SK-N-SH (cell line): ENCODE data around the gene TRABD2A. TPM values are rescaled to one million over a fixed set of nuclear protein-coding genes. Genes with fewer than 3 reads are reported as not detected.

ENCODE experiments used
- CTCF ChIA-PET: fragments of 300-600, 350-600 bp; formaldehyde crosslinking; extraction: SDS; loops from one replicate; lab custom pipeline; 2021; lab: Yijun Ruan, JAX
- POLR2A ChIA-PET: fragments of 350-600 bp; sonication (Branson Sonifier 250); formaldehyde crosslinking; extraction: SDS; loops from one replicate; lab custom pipeline; 2020; ENCODE audit warnings: antibody characterized with exemption, inconsistent platforms; lab: Yijun Ruan, JAX
- DNase-seq: peaks from one replicate; pipeline ENCODE4 v3.0.0; 2012
- H2AFZ ChIP-seq: fragments of 200-600 bp; sonication (generic); 2 replicates; pipeline ENCODE4 v1.8.1; 2016; ENCODE audit warnings: antibody characterized with exemption, mild to moderate bottlenecking, low read depth
- H3F3A ChIP-seq: fragments of 200-600 bp; sonication (generic); replicated peaks from 2 replicates; pipeline ENCODE3; 2016; ENCODE audit warnings: antibody characterized with exemption, mild to moderate bottlenecking; ENCODE audit not compliant: insufficient read depth
- H3K27ac ChIP-seq, 2 experiments: fragments of 200-500 bp in 1 of 2; fragments of 200-600 bp in 1 of 2; sonication (Bioruptor generic) in 1 of 2; sonication (generic), shearing (Covaris generic) in 1 of 2; 2 replicates each; pipeline versions ENCODE4 v1.5.1 to v1.6.1; 2014 to 2016; ENCODE audit warnings: low read depth in 2 of 2, inconsistent platforms in 1 of 2, low read length in 1 of 2, mild to moderate bottlenecking in 1 of 2, mixed read lengths in 1 of 2
- H3K27me3 ChIP-seq: fragments of 200-600 bp; sonication (generic), shearing (Covaris generic); 2 replicates; pipeline ENCODE4 v1.6.1; 2016; ENCODE audit warnings: mixed run types; ENCODE audit not compliant: insufficient read depth
- H3K36me3 ChIP-seq, 2 experiments: fragments of 200-500 bp in 1 of 2; fragments of 200-600 bp in 1 of 2; sonication (Bioruptor generic) in 1 of 2; sonication (generic) in 1 of 2; replicated peaks in 1 of 2; 2 replicates each; pipeline versions ENCODE3 to v1.5.1; 2014 to 2016; ENCODE audit warnings: low read length in 1 of 2, mild to moderate bottlenecking in 1 of 2; ENCODE audit not compliant: insufficient read depth in 2 of 2, control insufficient read depth in 1 of 2
- H3K4me1 ChIP-seq, 2 experiments: fragments of 200-500 bp in 1 of 2; fragments of 200-600 bp in 1 of 2; sonication (Bioruptor generic) in 1 of 2; sonication (generic), shearing (Covaris generic) in 1 of 2; 2 replicates each; pipeline versions ENCODE4 v1.5.1 to v1.6.1; 2014 to 2016; ENCODE audit warnings: low read depth in 1 of 2, low read length in 1 of 2, mixed run types in 1 of 2; ENCODE audit not compliant: insufficient read depth in 2 of 2, control insufficient read depth in 1 of 2
- H3K4me2 ChIP-seq: fragments of 200-600 bp; sonication (generic), shearing (Covaris generic); 2 replicates; pipeline ENCODE4 v1.6.1; 2017; ENCODE audit warnings: mixed run types
- H3K4me3 ChIP-seq, 2 experiments: fragments of 200-500 bp in 1 of 2; fragments of 200-600 bp in 1 of 2; sonication (Bioruptor generic) in 1 of 2; sonication (generic), shearing (Covaris generic) in 1 of 2; 2 replicates each; pipeline versions ENCODE4 v1.5.1 to v1.8.1; 2014 to 2016; ENCODE audit warnings: low read depth in 2 of 2, inconsistent platforms in 1 of 2, low read length in 1 of 2, mild to moderate bottlenecking in 1 of 2, mixed read lengths in 1 of 2, moderate library complexity in 1 of 2
- H3K79me2 ChIP-seq: fragments of 200-600 bp; sonication (generic); 2 replicates; pipeline ENCODE4 v1.8.1; 2017; ENCODE audit warnings: mild to moderate bottlenecking; ENCODE audit not compliant: insufficient read depth
- H3K9ac ChIP-seq: fragments of 200-600 bp; sonication (generic); 2 replicates; pipeline ENCODE4 v1.6.1; 2017; ENCODE audit warnings: mixed run types
- H3K9me2 ChIP-seq: fragments of 200-600 bp; sonication (generic); 2 replicates; pipeline ENCODE4 v1.6.1; 2017; ENCODE audit warnings: mixed run types
- H3K9me3 ChIP-seq: fragments of 200-600 bp; sonication (generic); 2 replicates; pipeline ENCODE4 v1.6.1; 2017; ENCODE audit warnings: mixed run types, mild to moderate bottlenecking, moderate library complexity
- H4K20me1 ChIP-seq: fragments of 200-600 bp; sonication (generic); 2 replicates; pipeline ENCODE4 v1.6.1; 2017; ENCODE audit warnings: mild to moderate bottlenecking, mixed run types; ENCODE audit not compliant: insufficient read depth
- ELF1 ChIP-seq: IDR thresholded peaks from 2 replicates; pipeline ENCODE4 v1.4.0; 2012
- EZH2phosphoT487 ChIP-seq: fragments of 200-600 bp; sonication (generic); IDR thresholded peaks from 2 replicates; pipeline ENCODE4 v1.6.1; 2017; ENCODE audit warnings: low read depth, mixed run types, mild to moderate bottlenecking, antibody characterized with exemption, moderate library complexity, borderline replicate concordance
- FOXJ3 ChIP-seq: sonication (generic); formaldehyde crosslinking; IDR thresholded peaks from 2 replicates; pipeline ENCODE4 v1.5.1; 2020; ENCODE audit warnings: mild to moderate bottlenecking, missing genetic modification reagents
- FOXM1 ChIP-seq: IDR thresholded peaks from 2 replicates; pipeline ENCODE4 v1.4.0; 2012; ENCODE audit warnings: low read depth, mild to moderate bottlenecking
- GABPA ChIP-seq: IDR thresholded peaks from 2 replicates; pipeline ENCODE4 v1.4.0; 2012; ENCODE audit warnings: low read depth, mild to moderate bottlenecking
- RAD21 ChIP-seq: IDR thresholded peaks from 2 replicates; pipeline ENCODE4 v1.6.1; 2012; ENCODE audit warnings: mild to moderate bottlenecking, low read length
- RCOR1 ChIP-seq: fragments of 150-350 bp; IDR thresholded peaks from 2 replicates; pipeline ENCODE4 v1.6.1; 2017; ENCODE audit warnings: antibody characterized with exemption, low read length
- RXRA ChIP-seq: IDR thresholded peaks from 2 replicates; pipeline ENCODE4 v1.4.0; 2012; ENCODE audit warnings: low read depth, mild to moderate bottlenecking, borderline replicate concordance
- SMC3 ChIP-seq: IDR thresholded peaks from 2 replicates; pipeline ENCODE4 v1.6.1; 2012; ENCODE audit warnings: low read depth, low read length, improper control_type of control experiment
- TEAD4 ChIP-seq: IDR thresholded peaks from 2 replicates; pipeline ENCODE4 v1.4.0; 2012; ENCODE audit warnings: mild to moderate bottlenecking, borderline replicate concordance; ENCODE audit not compliant: insufficient read depth
- WGBS: methylation state at CpG from one replicate; pipeline ENCODE4 v1.1.6; 2017; ENCODE audit warnings: low lambda C conversion rate; 5-methylcytosine and 5-hydroxymethylcytosine counted together
- polyA plus RNA-seq, 3 experiments: library from polyadenylated mRNA; depleted of rRNA; stranded (reverse); fragments of >200 nt; gene quantifications; 2 replicates each; pipeline ENCODE4 v1.2.3, GENCODE V29; 2012
- TF ChIP-seq, protein P1 (sequence below): fragments of 200-600 bp; sonication (generic); IDR thresholded peaks from 2 replicates; pipeline ENCODE4 v1.6.1; 2017; ENCODE audit warnings: antibody characterized with exemption, mild to moderate bottlenecking, moderate library complexity
- TF ChIP-seq, protein P2 (sequence below): IDR thresholded peaks from 2 replicates; pipeline ENCODE4; 2012

TRABD2A gene
- polyA plus RNA-seq, 1 of the 3 experiments (the other 2 are of a cell fraction): 3.0 TPM

DNA sequence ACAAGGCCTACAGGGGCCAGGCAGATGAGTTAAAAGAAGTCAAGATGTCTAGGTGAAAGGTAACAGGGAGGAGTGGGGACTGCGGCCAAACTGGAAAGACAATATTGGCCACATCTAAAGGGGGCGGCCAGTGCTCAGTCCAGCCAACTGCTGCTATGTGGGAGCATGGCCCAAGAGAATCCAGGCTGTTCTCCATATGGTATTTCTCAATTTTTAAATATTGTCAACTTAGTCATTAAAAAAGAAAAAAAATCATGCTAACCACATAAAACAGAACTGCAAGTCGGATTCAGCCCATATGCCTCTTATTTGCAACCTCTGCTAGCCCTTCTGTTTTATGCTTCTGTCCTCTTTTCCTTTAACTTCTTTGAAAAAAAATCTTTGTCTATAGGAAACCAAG lies 14.8 kb downstream of the TRABD2A start:
- DNase-seq: no peak

DNA sequence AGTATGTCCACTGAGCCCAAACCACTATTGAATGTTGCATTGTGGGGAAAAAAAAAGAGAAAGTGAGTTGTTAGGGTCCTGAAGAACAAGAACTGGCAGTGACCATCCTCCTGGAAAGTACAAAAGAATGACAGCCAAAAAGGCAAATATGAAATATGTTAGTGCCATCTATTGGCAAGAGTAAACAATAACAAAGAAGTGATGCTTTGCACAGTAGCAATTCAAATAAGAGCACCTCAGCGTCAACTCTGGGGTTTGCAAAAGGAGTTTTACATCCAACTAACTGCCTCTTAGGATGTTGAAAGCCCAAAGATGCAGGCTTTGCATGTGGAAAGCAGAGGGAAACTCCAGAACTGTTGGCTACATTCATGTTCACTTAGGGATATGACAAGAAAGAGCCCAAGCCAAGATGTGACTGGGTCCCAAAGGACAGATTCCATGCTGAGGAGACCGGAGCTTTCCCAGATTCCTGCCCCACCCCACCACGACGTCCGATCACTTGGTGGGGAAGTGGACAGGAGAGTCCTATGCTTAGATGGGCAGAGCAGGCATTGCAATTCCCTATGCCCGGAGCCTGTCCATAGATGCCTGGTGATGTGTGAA lies 15.6 kb downstream of the TRABD2A start:
- H3K27me3 ChIP-seq: peaks cover 23% of the 10 kb centered on the region; the same call in 1 of the 2 replicates
- no peaks in the 10 kb centered on the region for H3K9me2 ChIP-seq
- H3K36me3 ChIP-seq: no peaks in the 10 kb centered on the region
- no peaks in the 10 kb centered on the region for H3K9me3 ChIP-seq
- WGBS: 18% methylated on average over 6 of the region's 6 CpGs
- H3F3A ChIP-seq: no peaks in the 10 kb centered on the region
- H3K4me1 ChIP-seq: no peaks in the 10 kb centered on the region
- no peak overlapping the region for H3K4me3 ChIP-seq
- H3K4me2 ChIP-seq: no peak overlapping the region
- H4K20me1 ChIP-seq: no peaks in the 10 kb centered on the region
- DNase-seq: no peak
- H3K27ac ChIP-seq: no peak overlapping the region
- POLR2A ChIA-PET: no interaction called here
- CTCF ChIA-PET: interaction anchor here (1.1 to 1.5 kb wide), 4 partner anchors 10 to 18 kb away, joined by 3 to 4 read pairs (median 3); no protein-coding TSS in a partner anchor
- no peak overlapping the region for H3K9ac ChIP-seq
- TF ChIP-seq SMC3 (peak; percentile 39; the same call in 1 of the 2 replicates), RXRA (no peak), RAD21 (peak; percentile 63)
- TF ChIP-seq, protein P1, sequence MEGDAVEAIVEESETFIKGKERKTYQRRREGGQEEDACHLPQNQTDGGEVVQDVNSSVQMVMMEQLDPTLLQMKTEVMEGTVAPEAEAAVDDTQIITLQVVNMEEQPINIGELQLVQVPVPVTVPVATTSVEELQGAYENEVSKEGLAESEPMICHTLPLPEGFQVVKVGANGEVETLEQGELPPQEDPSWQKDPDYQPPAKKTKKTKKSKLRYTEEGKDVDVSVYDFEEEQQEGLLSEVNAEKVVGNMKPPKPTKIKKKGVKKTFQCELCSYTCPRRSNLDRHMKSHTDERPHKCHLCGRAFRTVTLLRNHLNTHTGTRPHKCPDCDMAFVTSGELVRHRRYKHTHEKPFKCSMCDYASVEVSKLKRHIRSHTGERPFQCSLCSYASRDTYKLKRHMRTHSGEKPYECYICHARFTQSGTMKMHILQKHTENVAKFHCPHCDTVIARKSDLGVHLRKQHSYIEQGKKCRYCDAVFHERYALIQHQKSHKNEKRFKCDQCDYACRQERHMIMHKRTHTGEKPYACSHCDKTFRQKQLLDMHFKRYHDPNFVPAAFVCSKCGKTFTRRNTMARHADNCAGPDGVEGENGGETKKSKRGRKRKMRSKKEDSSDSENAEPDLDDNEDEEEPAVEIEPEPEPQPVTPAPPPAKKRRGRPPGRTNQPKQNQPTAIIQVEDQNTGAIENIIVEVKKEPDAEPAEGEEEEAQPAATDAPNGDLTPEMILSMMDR: peak; percentile 45
- no peaks in the 10 kb centered on the region for H3K79me2 ChIP-seq
- H2AFZ ChIP-seq: no peak overlapping the region

More for the DNA sequence above, 14.8 kb downstream of the TRABD2A start:
- TF ChIP-seq, protein P2, sequence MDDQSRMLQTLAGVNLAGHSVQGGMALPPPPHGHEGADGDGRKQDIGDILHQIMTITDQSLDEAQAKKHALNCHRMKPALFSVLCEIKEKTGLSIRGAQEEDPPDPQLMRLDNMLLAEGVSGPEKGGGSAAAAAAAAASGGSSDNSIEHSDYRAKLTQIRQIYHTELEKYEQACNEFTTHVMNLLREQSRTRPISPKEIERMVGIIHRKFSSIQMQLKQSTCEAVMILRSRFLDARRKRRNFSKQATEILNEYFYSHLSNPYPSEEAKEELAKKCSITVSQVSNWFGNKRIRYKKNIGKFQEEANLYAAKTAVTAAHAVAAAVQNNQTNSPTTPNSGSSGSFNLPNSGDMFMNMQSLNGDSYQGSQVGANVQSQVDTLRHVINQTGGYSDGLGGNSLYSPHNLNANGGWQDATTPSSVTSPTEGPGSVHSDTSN: no peak
- no peak for TF ChIP-seq FOXJ3 (CRISPR knock-in tag)
- no peak for TF ChIP-seq FOXM1
- no peak for TF ChIP-seq TEAD4
- TF ChIP-seq ELF1: no peak
- TF ChIP-seq GABPA: no peak
- TF ChIP-seq, protein P1: no peak
- TF ChIP-seq EZH2phosphoT487: no peak
- no peak for TF ChIP-seq RCOR1
- TF ChIP-seq, all 33 proteins: peak for 0
- H3K36me3 ChIP-seq: no peaks in the 10 kb centered on the region
- no peaks in the 10 kb centered on the region for H3K79me2 ChIP-seq
- H4K20me1 ChIP-seq: no peaks in the 10 kb centered on the region
- no peaks in the 10 kb centered on the region for H3K9me2 ChIP-seq
- H3K4me1 ChIP-seq: no peaks in the 10 kb centered on the region
- no peak overlapping the region for H2AFZ ChIP-seq
- H3K4me2 ChIP-seq: no peak overlapping the region
- no peak overlapping the region for H3K4me3 ChIP-seq
- no peaks in the 10 kb centered on the region for H3F3A ChIP-seq
- H3K9me3 ChIP-seq: no peaks in the 10 kb centered on the region
- CTCF ChIA-PET: interaction anchor here (1.1 to 1.5 kb wide), 2 partner anchors 15 to 16 kb away, joined by 3 read pairs; no protein-coding TSS in a partner anchor
- no peak overlapping the region for H3K27ac ChIP-seq
- peaks cover 16% of the 10 kb centered on the region; the same call in 1 of the 2 replicates for H3K27me3 ChIP-seq
- H3K9ac ChIP-seq: no peak overlapping the region
- POLR2A ChIA-PET: no interaction called here
- WGBS: 28% methylated on average over 3 of the region's 3 CpGs
